Nephron progenitor cell (in vitro differentiated cells): ENCODE data around the gene FAM221B.

Experiments used
- DNase-seq: peaks from one replicate; pipeline ENCODE4 v3.0.0; 2021
- H3K27ac Mint-ChIP-seq: 2 replicates; pipeline ENCODE4 v1.8.0; 2021; ENCODE audit warnings: mild to moderate bottlenecking, moderate library complexity, mixed read lengths
- H3K27me3 Mint-ChIP-seq: 2 replicates; pipeline ENCODE4 v1.8.0; 2021; ENCODE audit warnings: mild to moderate bottlenecking, low read depth, mixed read lengths; ENCODE audit not compliant: poor library complexity
- H3K36me3 Mint-ChIP-seq: 2 replicates; pipeline ENCODE4 v1.8.0; 2021; ENCODE audit warnings: low read depth, mixed read lengths
- H3K4me1 Mint-ChIP-seq: 2 replicates; pipeline ENCODE4 v1.8.0; 2021; ENCODE audit warnings: mixed read lengths
- H3K4me3 Mint-ChIP-seq: 2 replicates; pipeline ENCODE4 v1.8.0; 2021; ENCODE audit warnings: mild to moderate bottlenecking, moderate library complexity, mixed read lengths
- H3K9me3 Mint-ChIP-seq: 2 replicates; pipeline ENCODE4 v1.8.0; 2021; ENCODE audit warnings: mild to moderate bottlenecking, moderate library complexity, mixed read lengths
- CTCF ChIP-seq: fragments of 200-600 bp; sonication (generic); IDR thresholded peaks from 2 replicates; pipeline ENCODE4 v1.5.0; 2021; ENCODE audit warnings: antibody characterized with exemption

FAM221B gene

GRCh38 chr9:35789541-35789940, 39.0 kb downstream of the FAM221B start:
- Mint-ChIP-seq H3K36me3 (peaks cover 19% of the 10 kb centered on the region), H3K9me3 (no peaks in the 10 kb centered on the region), H3K4me1 (peaks cover 31% of the 10 kb centered on the region), H3K4me3 (no peak overlapping the region), H3K27me3 (peaks cover 4% of the 10 kb centered on the region), H3K27ac (no peak overlapping the region)
- DNase-seq = no peak
- TF ChIP-seq CTCF = no peak

- peaks cover 40% of the 10 kb centered on the region for H3K36me3 Mint-ChIP-seq
- H3K4me1 Mint-ChIP-seq = peaks cover 9% of the 10 kb centered on the region
- no peak overlapping the region for H3K27ac Mint-ChIP-seq
- H3K27me3 Mint-ChIP-seq = peaks cover 5% of the 10 kb centered on the region
- TF ChIP-seq CTCF = no peak
- DNase-seq = no peak
- peaks cover 5% of the 10 kb centered on the region for H3K9me3 Mint-ChIP-seq
- H3K4me3 Mint-ChIP-seq = no peak overlapping the region
Observed at GRCh38 chr9:35783418-35783817, 45.1 kb downstream of the FAM221B start.

- Mint-ChIP-seq H3K9me3 (peaks cover 5% of the 10 kb centered on the region), H3K27ac (no peak overlapping the region), H3K4me1 (peaks cover 20% of the 10 kb centered on the region), H3K4me3 (no peak overlapping the region), H3K27me3 (peaks cover 5% of the 10 kb centered on the region), H3K36me3 (peaks cover 26% of the 10 kb centered on the region)
- DNase-seq = no peak
- TF ChIP-seq CTCF = no peak
Observed at GRCh38 chr9:35781066-35781465, 47.5 kb downstream of the FAM221B start.

- H3K36me3 Mint-ChIP-seq = peaks cover 12% of the 10 kb centered on the region
- H3K4me3 Mint-ChIP-seq = no peak overlapping the region
- peaks cover 3% of the 10 kb centered on the region for H3K27me3 Mint-ChIP-seq
- no peak for DNase-seq
- H3K9me3 Mint-ChIP-seq = peaks cover 4% of the 10 kb centered on the region
- H3K4me1 Mint-ChIP-seq = peaks cover 40% of the 10 kb centered on the region
- no peak overlapping the region for H3K27ac Mint-ChIP-seq
- TF ChIP-seq CTCF = no peak
Observed at GRCh38 chr9:35778496-35778895, 50.0 kb downstream of the FAM221B start.

GRCh38 chr9:35776018-35776417, 52.5 kb downstream of the FAM221B start:
- H3K36me3 Mint-ChIP-seq = peaks cover 7% of the 10 kb centered on the region
- no peaks in the 10 kb centered on the region for H3K27me3 Mint-ChIP-seq
- no peak for DNase-seq
- H3K4me3 Mint-ChIP-seq = peak overlapping the region; percentile 0
- H3K4me1 Mint-ChIP-seq = peaks cover 40% of the 10 kb centered on the region
- H3K27ac Mint-ChIP-seq = peak overlapping the region; percentile 32
- TF ChIP-seq CTCF = no peak
- no peaks in the 10 kb centered on the region for H3K9me3 Mint-ChIP-seq

GRCh38 chr9:35774907-35775635, 53.5 kb downstream of the FAM221B start:
- DNase-seq = no peak
- Mint-ChIP-seq H3K4me1 (peaks cover 40% of the 10 kb centered on the region), H3K9me3 (no peaks in the 10 kb centered on the region), H3K4me3 (peak overlapping the region; percentile 30), H3K27ac (peak overlapping the region; percentile 86), H3K36me3 (peaks cover 2% of the 10 kb centered on the region), H3K27me3 (no peaks in the 10 kb centered on the region)
- TF ChIP-seq CTCF = no peak
